DND-41 (cell line): ENCODE data around the gene ANP32D.

Source experiments
- EZH2 ChIP-seq: IDR thresholded peaks from 3 replicates; pipeline ENCODE4 v1.6.1; 2012; ENCODE audit warnings: borderline replicate concordance, low read depth, mild to moderate bottlenecking, moderate library complexity, low read length, inconsistent platforms; ENCODE audit not compliant: severe bottlenecking
- TF ChIP-seq, protein P1 (sequence below): IDR thresholded peaks from 2 replicates; pipeline ENCODE4 v1.5.1; 2012; ENCODE audit warnings: borderline replicate concordance, low read length, moderate library complexity, mild to moderate bottlenecking; ENCODE audit not compliant: poor library complexity, severe bottlenecking; ENCODE audit errors: extremely low read depth

- TF ChIP-seq, protein P1, sequence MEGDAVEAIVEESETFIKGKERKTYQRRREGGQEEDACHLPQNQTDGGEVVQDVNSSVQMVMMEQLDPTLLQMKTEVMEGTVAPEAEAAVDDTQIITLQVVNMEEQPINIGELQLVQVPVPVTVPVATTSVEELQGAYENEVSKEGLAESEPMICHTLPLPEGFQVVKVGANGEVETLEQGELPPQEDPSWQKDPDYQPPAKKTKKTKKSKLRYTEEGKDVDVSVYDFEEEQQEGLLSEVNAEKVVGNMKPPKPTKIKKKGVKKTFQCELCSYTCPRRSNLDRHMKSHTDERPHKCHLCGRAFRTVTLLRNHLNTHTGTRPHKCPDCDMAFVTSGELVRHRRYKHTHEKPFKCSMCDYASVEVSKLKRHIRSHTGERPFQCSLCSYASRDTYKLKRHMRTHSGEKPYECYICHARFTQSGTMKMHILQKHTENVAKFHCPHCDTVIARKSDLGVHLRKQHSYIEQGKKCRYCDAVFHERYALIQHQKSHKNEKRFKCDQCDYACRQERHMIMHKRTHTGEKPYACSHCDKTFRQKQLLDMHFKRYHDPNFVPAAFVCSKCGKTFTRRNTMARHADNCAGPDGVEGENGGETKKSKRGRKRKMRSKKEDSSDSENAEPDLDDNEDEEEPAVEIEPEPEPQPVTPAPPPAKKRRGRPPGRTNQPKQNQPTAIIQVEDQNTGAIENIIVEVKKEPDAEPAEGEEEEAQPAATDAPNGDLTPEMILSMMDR, result no peak
- no peak for TF ChIP-seq EZH2
These were observed 31.3 kb upstream of the ANP32D start for GRCh38 chr12:48441069-48441468.
